ENCODE results near the gene SMC6. TPM values are rescaled to one million over a fixed set of nuclear protein-coding genes. Genes with fewer than 3 reads are reported as not detected.

SMC6 gene
- total and polyA plus RNA-seq, 3 donors from 2014 or later = 21.7 to 79.0 (median 73.8) TPM

DNA sequence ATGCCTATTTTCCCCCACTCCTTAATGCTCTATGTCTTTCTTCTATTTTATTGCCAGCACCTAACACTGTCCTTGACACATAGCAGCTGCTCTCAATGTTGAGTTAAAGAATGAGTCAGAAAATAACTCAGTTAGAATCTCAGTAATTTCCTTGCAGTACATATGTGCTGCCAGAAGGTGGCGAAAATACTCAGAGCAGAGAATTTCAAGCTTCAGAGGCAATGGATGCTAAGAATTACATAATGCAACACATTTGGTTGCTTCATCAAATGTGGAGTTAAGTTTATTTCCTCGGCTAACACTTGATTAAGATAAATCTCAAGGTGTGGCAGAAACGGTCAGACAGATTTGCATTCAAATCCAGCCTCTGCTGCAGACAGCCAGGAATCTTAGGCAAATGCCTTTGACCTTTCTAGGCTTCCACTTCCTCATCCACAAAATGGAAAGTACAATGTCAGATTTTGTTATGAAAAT, 107.5 kb downstream of the SMC6 start:
- no peaks in the 10 kb centered on the region for H3K36me3 ChIP-seq (ENCODE audit: low read depth, missing control alignments)
- H3K27me3 ChIP-seq = no peaks in the 10 kb centered on the region
- peak; percentile 72 for DNase-seq
- WGBS, 2 donors = 12 to 21% methylated on average over 3 of the region's 3 CpGs
- no peak overlapping the region for H3K4me3 ChIP-seq
- H3K4me1 ChIP-seq = no peaks in the 10 kb centered on the region
- intact Hi-C loops (cut with DNase I; ENCODE audit: low total_unique reads) = no loop called here
- no peak for TF ChIP-seq POLR2A (IDR thresholded peaks at IDR 0.05)
- TF ChIP-seq, protein P1, sequence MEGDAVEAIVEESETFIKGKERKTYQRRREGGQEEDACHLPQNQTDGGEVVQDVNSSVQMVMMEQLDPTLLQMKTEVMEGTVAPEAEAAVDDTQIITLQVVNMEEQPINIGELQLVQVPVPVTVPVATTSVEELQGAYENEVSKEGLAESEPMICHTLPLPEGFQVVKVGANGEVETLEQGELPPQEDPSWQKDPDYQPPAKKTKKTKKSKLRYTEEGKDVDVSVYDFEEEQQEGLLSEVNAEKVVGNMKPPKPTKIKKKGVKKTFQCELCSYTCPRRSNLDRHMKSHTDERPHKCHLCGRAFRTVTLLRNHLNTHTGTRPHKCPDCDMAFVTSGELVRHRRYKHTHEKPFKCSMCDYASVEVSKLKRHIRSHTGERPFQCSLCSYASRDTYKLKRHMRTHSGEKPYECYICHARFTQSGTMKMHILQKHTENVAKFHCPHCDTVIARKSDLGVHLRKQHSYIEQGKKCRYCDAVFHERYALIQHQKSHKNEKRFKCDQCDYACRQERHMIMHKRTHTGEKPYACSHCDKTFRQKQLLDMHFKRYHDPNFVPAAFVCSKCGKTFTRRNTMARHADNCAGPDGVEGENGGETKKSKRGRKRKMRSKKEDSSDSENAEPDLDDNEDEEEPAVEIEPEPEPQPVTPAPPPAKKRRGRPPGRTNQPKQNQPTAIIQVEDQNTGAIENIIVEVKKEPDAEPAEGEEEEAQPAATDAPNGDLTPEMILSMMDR (IDR thresholded peaks at IDR 0.05) = peak; percentile 87 to 96 (median 92)
- H3K27ac ChIP-seq = no peak overlapping the region
- H3K9me3 ChIP-seq = no peaks in the 10 kb centered on the region

DNA sequence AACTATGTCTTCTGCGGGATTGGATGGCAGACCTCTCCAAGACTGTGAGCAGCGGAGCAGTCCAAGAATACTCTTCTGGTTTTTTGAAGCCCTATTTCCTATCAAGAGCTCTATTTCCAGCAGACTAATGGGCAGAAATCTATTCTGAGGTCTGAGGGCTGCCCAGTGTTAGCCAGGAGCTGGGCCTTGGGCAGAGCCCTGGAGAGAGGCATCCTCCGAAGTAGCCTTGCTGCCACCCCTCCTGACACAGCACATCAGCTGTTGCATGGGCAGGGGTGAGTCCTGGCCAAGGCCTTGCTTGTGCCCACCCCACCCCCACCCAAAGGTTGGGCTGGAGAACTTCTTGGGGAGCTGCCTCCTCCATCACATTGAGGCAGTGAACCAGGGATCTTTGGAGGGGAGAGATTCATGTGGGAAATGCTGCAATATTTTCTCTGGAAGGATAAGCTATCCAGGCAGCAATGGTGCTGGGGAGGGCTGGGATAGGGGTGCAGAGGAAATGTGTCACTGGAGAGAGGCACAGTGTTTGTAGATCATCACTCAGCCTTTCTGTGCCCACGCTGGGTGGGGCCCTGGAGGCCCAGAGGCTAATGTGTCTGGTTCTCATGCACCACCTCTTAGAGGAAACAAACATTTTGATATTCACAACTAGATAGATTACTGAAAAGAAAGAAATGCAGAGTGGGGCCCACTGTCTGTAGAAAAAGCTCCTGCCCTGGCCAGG, 108.5 kb downstream of the SMC6 start:
- no peak overlapping the region for H3K27ac ChIP-seq
- no peaks in the 10 kb centered on the region for H3K27me3 ChIP-seq
- DNase-seq = no peak
- H3K4me1 ChIP-seq = no peaks in the 10 kb centered on the region
- WGBS, 2 donors = 88 to 94% methylated on average over 4 of the region's 4 CpGs
- no peak overlapping the region for H3K4me3 ChIP-seq
- H3K36me3 ChIP-seq (ENCODE audit: low read depth, missing control alignments) = no peaks in the 10 kb centered on the region
- no peaks in the 10 kb centered on the region for H3K9me3 ChIP-seq
- intact Hi-C loops (cut with DNase I; ENCODE audit: low total_unique reads) = no loop called here
- TF ChIP-seq, protein P1 (IDR thresholded peaks at IDR 0.05) = no peak

DNA sequence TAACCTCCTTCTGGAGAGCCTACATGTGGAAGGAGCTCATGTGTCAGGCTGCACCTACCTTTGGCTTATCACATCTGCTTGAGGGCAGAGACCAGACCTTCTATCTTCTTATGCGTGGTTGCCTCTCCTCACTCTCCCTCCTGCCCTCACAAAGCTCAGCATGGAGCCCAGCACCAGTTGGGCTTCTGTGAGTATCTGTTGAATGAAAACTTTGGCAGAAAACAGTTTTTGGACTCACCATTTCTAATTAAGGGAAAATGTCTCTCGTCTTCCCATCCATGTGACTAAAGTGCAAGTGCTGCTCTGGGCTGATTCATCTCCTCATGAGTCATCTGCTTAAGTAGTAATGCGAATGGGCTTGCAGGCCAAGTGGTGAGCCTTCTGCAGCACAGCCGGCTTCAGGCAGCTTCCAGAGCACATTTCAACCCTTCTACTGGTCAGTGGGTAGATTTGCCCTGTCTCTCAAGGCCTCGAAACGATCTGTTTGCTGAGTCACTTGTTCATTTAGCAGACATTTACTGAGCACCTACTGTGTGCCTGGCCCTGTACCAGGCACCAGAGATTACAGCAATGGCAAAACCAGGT, 110.5 kb downstream of the SMC6 start:
- Histone ChIP-seq H3K9me3 (no peaks in the 10 kb centered on the region), H3K4me3 (no peak overlapping the region), H3K36me3 (ENCODE audit: low read depth, missing control alignments) (no peaks in the 10 kb centered on the region), H3K27me3 (no peaks in the 10 kb centered on the region), H3K4me1 (no peaks in the 10 kb centered on the region), H3K27ac (no peak overlapping the region)
- TF ChIP-seq, protein P1 (IDR thresholded peaks at IDR 0.05) = no peak
- TF ChIP-seq POLR2A (IDR thresholded peaks at IDR 0.05) = no peak
- intact Hi-C loops (cut with DNase I; ENCODE audit: low total_unique reads) = no loop called here
- no peak for DNase-seq
- 53 to 84% methylated on average over 6 of the region's 6 CpGs for WGBS, 2 donors

DNA sequence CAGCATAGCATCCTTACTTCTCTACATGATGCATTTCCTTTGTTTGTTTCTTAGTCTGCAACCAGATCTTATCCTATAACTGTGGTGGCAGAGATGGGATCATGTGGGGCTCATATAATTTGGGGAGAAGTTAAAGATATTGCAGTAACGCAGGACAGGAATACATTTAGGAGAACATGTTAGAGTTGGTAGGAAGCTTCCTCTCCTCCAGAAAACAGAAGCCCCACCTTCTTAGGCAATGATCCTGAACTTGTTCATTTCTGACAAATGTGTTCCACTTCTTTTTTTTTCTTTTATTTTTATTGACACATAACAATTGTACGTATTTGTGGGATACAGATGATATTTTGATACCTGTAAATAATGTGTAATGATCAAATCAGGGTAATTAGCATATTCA, 113.2 kb downstream of the SMC6 start:
- intact Hi-C loops (cut with DNase I; ENCODE audit: low total_unique reads) = no loop called here
- Histone ChIP-seq H3K27ac (no peak overlapping the region), H3K9me3 (no peaks in the 10 kb centered on the region), H3K27me3 (no peaks in the 10 kb centered on the region), H3K4me3 (no peak overlapping the region), H3K4me1 (no peaks in the 10 kb centered on the region), H3K36me3 (ENCODE audit: low read depth, missing control alignments) (no peaks in the 10 kb centered on the region)
- no peak for DNase-seq
- no peak for TF ChIP-seq POLR2A (IDR thresholded peaks at IDR 0.05)
- TF ChIP-seq, protein P1 (IDR thresholded peaks at IDR 0.05) = no peak
- WGBS, 2 donors = 90 to 93% methylated on average over 2 of the region's 2 CpGs
